Smooth muscle cell (in vitro differentiated cells): ENCODE data around the gene HTN1. TPM values are rescaled to one million over a fixed set of nuclear protein-coding genes. Genes with fewer than 3 reads are reported as not detected.

Experiments used
- DNase-seq: peaks from one replicate; lab custom pipeline; 2025; ENCODE audit not compliant: unreplicated experiment; lab: John Stamatoyannopoulos, UW
- H2AFZ ChIP-seq: fragments of 200-600 bp; sonication (generic); 2 replicates; pipeline ENCODE4 v1.6.0; 2016; ENCODE audit warnings: antibody characterized with exemption, low read depth, mild to moderate bottlenecking
- H3F3A ChIP-seq: fragments of 200-600 bp; sonication (generic); 2 replicates; pipeline ENCODE4 v1.6.0; 2017; ENCODE audit warnings: antibody characterized with exemption, low read depth
- H3K27ac ChIP-seq: fragments of 200-600 bp; sonication (generic); 2 replicates; pipeline ENCODE4 v1.5.1; 2016; ENCODE audit warnings: low read depth, mild to moderate bottlenecking
- H3K27me3 ChIP-seq: fragments of 200-600 bp; sonication (generic); 2 replicates; pipeline ENCODE4 v1.6.1; 2016; ENCODE audit warnings: low read depth, mild to moderate bottlenecking
- H3K36me3 ChIP-seq: fragments of 200-600 bp; sonication (generic); 2 replicates; pipeline ENCODE4 v1.5.1; 2016; ENCODE audit warnings: low read depth
- H3K4me1 ChIP-seq: fragments of 200-600 bp; sonication (generic); 2 replicates; pipeline ENCODE4 v1.5.1; 2016; ENCODE audit warnings: low read depth
- H3K4me2 ChIP-seq: fragments of 200-600 bp; sonication (generic); 2 replicates; pipeline ENCODE4 v1.6.0; 2016; ENCODE audit warnings: mild to moderate bottlenecking
- H3K4me3 ChIP-seq: fragments of 200-600 bp; sonication (generic); 2 replicates; pipeline ENCODE4 v1.5.1; 2016; ENCODE audit warnings: mild to moderate bottlenecking
- H3K79me2 ChIP-seq: fragments of 200-600 bp; sonication (generic); 2 replicates; pipeline ENCODE4 v1.6.0; 2016; ENCODE audit warnings: low read depth, mild to moderate bottlenecking
- H3K9ac ChIP-seq: fragments of 200-600 bp; sonication (generic); 2 replicates; pipeline ENCODE4 v1.6.0; 2016; ENCODE audit warnings: low read depth
- H3K9me3 ChIP-seq: fragments of 200-600 bp; sonication (generic); replicated peaks from 2 replicates; pipeline ENCODE4 v1.5.1; 2016; ENCODE audit warnings: low read depth
- H4K20me1 ChIP-seq: fragments of 200-600 bp; sonication (generic); 2 replicates; pipeline ENCODE4 v1.6.0; 2016; ENCODE audit warnings: low read depth
- WGBS: methylation state at CpG from one replicate; pipeline ENCODE4 v1.1.7; 2016; ENCODE audit warnings: low lambda C conversion rate; 5-methylcytosine and 5-hydroxymethylcytosine counted together
- polyA plus RNA-seq: library from polyadenylated mRNA; unstranded; fragments of >200 nt; fragmentation: Nextera tagmentation; extraction: Ambion mirVana; gene quantifications from 2 replicates; pipeline ENCODE4 v1.2.1, GENCODE V29; 2016
- total RNA-seq: library from RNA; depleted of rRNA; stranded (reverse); fragments of >200 nt; gene quantifications from 2 replicates; pipeline ENCODE4 v1.2.3, GENCODE V29; 2014
- TF ChIP-seq, protein P1 (sequence below): fragments of 200-600 bp; sonication (generic); IDR thresholded peaks from 2 replicates; pipeline ENCODE4 v1.5.1; 2017; ENCODE audit warnings: borderline replicate concordance, mild to moderate bottlenecking, antibody characterized with exemption; ENCODE audit not compliant: insufficient read depth, poor library complexity, severe bottlenecking

The HTN1 gene
- total and polyA plus RNA-seq, 2 experiments from 2014 or later = 0.54 TPM; not detected in 1

DNA sequence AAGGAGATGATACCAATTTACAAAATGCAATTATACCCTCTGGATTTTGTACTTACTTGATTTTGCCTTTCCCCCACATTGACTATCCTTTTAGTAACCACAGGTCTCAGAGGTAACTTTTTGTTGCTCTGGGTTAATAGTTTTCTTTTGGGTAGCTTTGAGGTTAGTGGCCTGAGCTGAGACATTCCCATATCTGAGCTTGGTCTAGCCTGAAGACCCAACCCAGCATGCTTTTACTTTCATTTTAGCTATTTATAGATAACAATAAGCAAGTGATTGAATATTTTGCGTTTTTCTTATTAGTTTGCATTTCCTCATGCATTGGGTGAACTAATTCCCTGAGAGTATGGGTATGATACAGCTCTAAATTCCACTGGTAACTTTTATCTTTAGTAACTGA, 11.8 kb downstream of the HTN1 start:
- H3F3A ChIP-seq = no peaks in the 10 kb centered on the region
- DNase-seq = no peak
- H3K27me3 ChIP-seq = no peaks in the 10 kb centered on the region
- H3K36me3 ChIP-seq = no peaks in the 10 kb centered on the region
- TF ChIP-seq, protein P1, sequence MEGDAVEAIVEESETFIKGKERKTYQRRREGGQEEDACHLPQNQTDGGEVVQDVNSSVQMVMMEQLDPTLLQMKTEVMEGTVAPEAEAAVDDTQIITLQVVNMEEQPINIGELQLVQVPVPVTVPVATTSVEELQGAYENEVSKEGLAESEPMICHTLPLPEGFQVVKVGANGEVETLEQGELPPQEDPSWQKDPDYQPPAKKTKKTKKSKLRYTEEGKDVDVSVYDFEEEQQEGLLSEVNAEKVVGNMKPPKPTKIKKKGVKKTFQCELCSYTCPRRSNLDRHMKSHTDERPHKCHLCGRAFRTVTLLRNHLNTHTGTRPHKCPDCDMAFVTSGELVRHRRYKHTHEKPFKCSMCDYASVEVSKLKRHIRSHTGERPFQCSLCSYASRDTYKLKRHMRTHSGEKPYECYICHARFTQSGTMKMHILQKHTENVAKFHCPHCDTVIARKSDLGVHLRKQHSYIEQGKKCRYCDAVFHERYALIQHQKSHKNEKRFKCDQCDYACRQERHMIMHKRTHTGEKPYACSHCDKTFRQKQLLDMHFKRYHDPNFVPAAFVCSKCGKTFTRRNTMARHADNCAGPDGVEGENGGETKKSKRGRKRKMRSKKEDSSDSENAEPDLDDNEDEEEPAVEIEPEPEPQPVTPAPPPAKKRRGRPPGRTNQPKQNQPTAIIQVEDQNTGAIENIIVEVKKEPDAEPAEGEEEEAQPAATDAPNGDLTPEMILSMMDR = no peak
- WGBS = 73% methylated on average over 1 of the region's 1 CpG
- H2AFZ ChIP-seq = no peak overlapping the region
- no peaks in the 10 kb centered on the region for H3K79me2 ChIP-seq
- no peak overlapping the region for H3K4me2 ChIP-seq
- H3K9me3 ChIP-seq = no peaks in the 10 kb centered on the region
- no peak overlapping the region for H3K4me3 ChIP-seq
- H3K4me1 ChIP-seq = no peaks in the 10 kb centered on the region
- H3K9ac ChIP-seq = no peak overlapping the region
- no peaks in the 10 kb centered on the region for H4K20me1 ChIP-seq
- no peak overlapping the region for H3K27ac ChIP-seq

DNA sequence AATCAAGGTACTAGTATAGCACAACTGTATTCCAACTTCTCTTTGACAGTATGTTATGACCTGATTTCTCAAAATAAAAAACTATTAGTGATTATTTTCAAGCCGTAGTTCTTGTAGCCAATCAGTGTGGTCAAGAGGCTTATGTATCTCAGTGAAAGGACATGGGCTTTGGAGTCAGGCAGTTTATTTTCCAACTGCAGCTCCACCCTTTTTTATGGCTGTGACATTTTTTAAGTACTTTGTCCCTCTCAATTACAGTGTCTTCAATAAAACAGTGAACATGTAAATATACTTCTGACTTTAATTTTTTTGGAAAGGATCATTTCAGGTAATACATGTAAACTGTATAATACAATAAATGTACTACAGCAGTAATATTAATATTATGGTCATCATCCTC, 30.0 kb downstream of the HTN1 start:
- no peaks in the 10 kb centered on the region for H3K9me3 ChIP-seq
- no peak overlapping the region for H3K4me3 ChIP-seq
- H3K4me1 ChIP-seq = no peaks in the 10 kb centered on the region
- H3K4me2 ChIP-seq = no peak overlapping the region
- H3K27me3 ChIP-seq = no peaks in the 10 kb centered on the region
- no peak for DNase-seq
- WGBS = 95% methylated on average over 1 of the region's 1 CpG
- no peak overlapping the region for H3K9ac ChIP-seq
- no peaks in the 10 kb centered on the region for H3K36me3 ChIP-seq
- no peaks in the 10 kb centered on the region for H3F3A ChIP-seq
- H3K27ac ChIP-seq = no peak overlapping the region
- TF ChIP-seq, protein P1 = no peak
- no peak overlapping the region for H2AFZ ChIP-seq
- H3K79me2 ChIP-seq = no peaks in the 10 kb centered on the region
- no peaks in the 10 kb centered on the region for H4K20me1 ChIP-seq

DNA sequence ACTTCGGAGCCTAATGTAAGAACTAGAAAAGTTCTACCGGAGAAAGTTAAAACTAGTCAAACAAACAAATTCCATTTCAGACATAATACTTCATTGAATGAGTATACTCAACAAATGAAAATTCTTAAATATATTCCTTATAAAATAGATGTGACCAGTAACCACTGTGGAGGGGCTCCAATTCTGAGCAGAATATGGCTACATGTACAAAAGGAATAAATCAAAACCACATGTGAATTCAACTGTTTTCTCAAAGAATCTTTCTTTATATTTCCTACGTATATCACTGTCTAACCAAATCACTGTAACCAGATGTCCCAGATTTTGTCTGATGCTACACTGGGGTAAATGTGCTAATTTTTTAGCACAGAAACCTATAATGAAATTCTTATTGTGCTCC, 49.0 kb downstream of the HTN1 start:
- H3K9ac ChIP-seq = no peak overlapping the region
- H3K27ac ChIP-seq = no peak overlapping the region
- DNase-seq = no peak
- no peaks in the 10 kb centered on the region for H3K79me2 ChIP-seq
- TF ChIP-seq, protein P1 = no peak
- WGBS = 95% methylated on average over 3 of the region's 3 CpGs
- no peaks in the 10 kb centered on the region for H4K20me1 ChIP-seq
- no peak overlapping the region for H3K4me3 ChIP-seq
- H3K36me3 ChIP-seq = no peaks in the 10 kb centered on the region
- H3K4me2 ChIP-seq = no peak overlapping the region
- no peaks in the 10 kb centered on the region for H3K4me1 ChIP-seq
- no peaks in the 10 kb centered on the region for H3K27me3 ChIP-seq
- no peaks in the 10 kb centered on the region for H3F3A ChIP-seq
- H2AFZ ChIP-seq = no peak overlapping the region
- no peaks in the 10 kb centered on the region for H3K9me3 ChIP-seq

Other genes with a start within 250 kb of the HTN1 start
- gene SULT1E1, start 190.3 kb upstream of the HTN1 start, total RNA-seq = not detected in 2 replicates
- gene SULT1E1, start 190.3 kb upstream of the HTN1 start, polyA plus RNA-seq = not detected in 2 replicates
- gene CSN1S1, start 119.4 kb upstream of the HTN1 start, total RNA-seq = not detected in 2 replicates
- not detected in 2 replicates for gene CSN1S1, start 119.4 kb upstream of the HTN1 start, polyA plus RNA-seq
- not detected in 2 replicates for gene CSN2, start 84.7 kb upstream of the HTN1 start, total RNA-seq
- gene CSN2, start 84.7 kb upstream of the HTN1 start, polyA plus RNA-seq = not detected in 2 replicates
- not detected in 2 replicates for gene STATH, start 54.5 kb upstream of the HTN1 start, total RNA-seq
- not detected in 2 replicates for gene STATH, start 54.5 kb upstream of the HTN1 start, polyA plus RNA-seq
- 1.1 TPM in 1 of 2 replicates, not detected in the other for gene HTN3, start 22.0 kb upstream of the HTN1 start, total RNA-seq
- 2.9 TPM in 1 of 2 replicates, not detected in the other for gene HTN3, start 22.0 kb upstream of the HTN1 start, polyA plus RNA-seq
- gene PRR27, start 103.8 kb downstream of the HTN1 start, total RNA-seq = not detected in 2 replicates
- gene PRR27, start 103.8 kb downstream of the HTN1 start, polyA plus RNA-seq = not detected in 2 replicates
- 0.18 and 0.54 TPM in 2 replicates for gene ODAM, start 145.3 kb downstream of the HTN1 start, total RNA-seq
- 0.93 and 1.5 TPM in 2 replicates for gene ODAM, start 145.3 kb downstream of the HTN1 start, polyA plus RNA-seq
- gene FDCSP, start 175.7 kb downstream of the HTN1 start, total RNA-seq = 5.6 and 16.1 TPM in 2 replicates
- 5.1 and 12.5 TPM in 2 replicates for gene FDCSP, start 175.7 kb downstream of the HTN1 start, polyA plus RNA-seq
- not detected in 2 replicates for gene CSN3, start 192.2 kb downstream of the HTN1 start, total RNA-seq
- not detected in 2 replicates for gene CSN3, start 192.2 kb downstream of the HTN1 start, polyA plus RNA-seq